HepG2 (cell line): Measurements from ENCODE around the gene WDR54. TPM values are rescaled to one million over a fixed set of nuclear protein-coding genes. Genes with fewer than 3 reads are reported as not detected.

Source experiments
- BCL6 ChIP-seq: IDR thresholded peaks from 2 replicates; pipeline ENCODE4 v1.6.1; 2016; ENCODE audit warnings: missing genetic modification reagents, missing compliant biosample characterization
- HCFC1 ChIP-seq: fragments of 150-350 bp; IDR thresholded peaks from 2 replicates; pipeline ENCODE4 v1.6.1; 2014; ENCODE audit warnings: low read depth, low read length
- JUN ChIP-seq: sonication (generic); formaldehyde crosslinking; IDR thresholded peaks from 2 replicates; pipeline ENCODE4 v1.4.0; 2020; ENCODE audit warnings: mild to moderate bottlenecking, missing genetic modification reagents
- MTA1 ChIP-seq: sonication (generic); formaldehyde crosslinking; IDR thresholded peaks from 2 replicates; pipeline ENCODE4 v1.4.0; 2020; ENCODE audit warnings: missing genetic modification reagents, mild to moderate bottlenecking, borderline replicate concordance
- PTBP1 ChIP-seq: fragments of 200-400 bp; formaldehyde crosslinking; IDR thresholded peaks from 2 replicates; pipeline ENCODE4 v1.6.1; 2018; ENCODE audit warnings: low read length, low read depth; ENCODE audit not compliant: poor library complexity, severe bottlenecking
- RCOR2 ChIP-seq: IDR thresholded peaks from 2 replicates; pipeline ENCODE4 v1.6.1; 2016; ENCODE audit warnings: missing biosample characterization, missing genetic modification reagents
- ZNF225 ChIP-seq: sonication (generic); formaldehyde crosslinking; IDR thresholded peaks from 2 replicates; pipeline ENCODE4 v1.4.0; 2020; ENCODE audit warnings: mild to moderate bottlenecking, missing genetic modification reagents
- ZNF234 ChIP-seq: sonication (generic); formaldehyde crosslinking; conservative IDR thresholded peaks from 2 replicates; pipeline ENCODE4 v1.5.1; 2020; ENCODE audit warnings: mild to moderate bottlenecking, missing genetic modification reagents
- ZNF30 ChIP-seq: sonication (generic); formaldehyde crosslinking; IDR thresholded peaks from 2 replicates; pipeline ENCODE4 v1.5.0; 2020; ENCODE audit warnings: mild to moderate bottlenecking, missing genetic modification reagents
- ZNF484 ChIP-seq: sonication (generic); formaldehyde crosslinking; IDR thresholded peaks from 2 replicates; pipeline ENCODE4 v1.5.1; 2020; ENCODE audit warnings: mild to moderate bottlenecking, low read depth, missing genetic modification reagents, borderline replicate concordance
- ZNF556 ChIP-seq: sonication (generic); formaldehyde crosslinking; IDR thresholded peaks from 2 replicates; pipeline ENCODE4 v1.4.0; 2020; ENCODE audit warnings: mild to moderate bottlenecking, missing genetic modification reagents, borderline replicate concordance
- ZNF773 ChIP-seq: sonication (generic); formaldehyde crosslinking; IDR thresholded peaks from 2 replicates; pipeline ENCODE4 v1.4.0; 2020; ENCODE audit warnings: missing genetic modification reagents, borderline replicate concordance
- ZNF839 ChIP-seq: sonication (generic); formaldehyde crosslinking; IDR thresholded peaks from 2 replicates; pipeline ENCODE4 v1.4.0; 2020; ENCODE audit warnings: missing genetic modification reagents, mild to moderate bottlenecking, borderline replicate concordance
- polyA plus RNA-seq, 8 experiments: library from polyadenylated mRNA; depleted of rRNA in 3 of 8; stranded (reverse) in 7 of 8; unstranded in 1 of 8; fragments of >200 nt; fragmentation: Illumina TruSeq in 4 of 8; extraction: Trizol in 4 of 8; gene quantifications; 2 replicates each; pipeline versions ENCODE4 v1.2.1 to v1.2.3, GENCODE V29; 2011 to 2016; ENCODE audit warnings: low read depth in 4 of 8, missing spikeins in 1 of 8, mixed read lengths in 1 of 8; ENCODE audit not compliant: insufficient read depth in 1 of 8
- total RNA-seq, 5 experiments: library from RNA; depleted of rRNA; stranded (reverse); fragments of >200 nt; fragmentation: Illumina TruSeq; extraction: Trizol; gene quantifications; 2 replicates each; pipeline ENCODE4 v1.2.3, GENCODE V29; 2016; ENCODE audit warnings: low read depth in 1 of 5
- TF ChIP-seq, protein P1 (sequence below): IDR thresholded peaks from 2 replicates; pipeline ENCODE4 v1.6.1; 2016; ENCODE audit warnings: missing compliant biosample characterization, missing genetic modification reagents, borderline replicate concordance
- TF ChIP-seq, protein P2 (sequence below), 2 experiments: sonication (generic) in 1 of 2; formaldehyde crosslinking in 1 of 2; IDR thresholded peaks; 2 replicates each; pipeline versions ENCODE4 v1.5.1 to v1.6.1; 2011 to 2020; ENCODE audit warnings: borderline replicate concordance in 1 of 2, low read depth in 1 of 2, low read length in 1 of 2, mild to moderate bottlenecking in 1 of 2, missing genetic modification reagents in 1 of 2, moderate library complexity in 1 of 2
- TF ChIP-seq, protein P3 (sequence below): sonication (generic); formaldehyde crosslinking; IDR thresholded peaks from 2 replicates; pipeline ENCODE4 v1.4.0; 2020; ENCODE audit warnings: missing genetic modification reagents

Gene WDR54
- total and polyA plus RNA-seq, 2 of the 13 experiments (the other 11 are each of a cell fraction or from before 2014, with no cell fraction given): 2.0 to 17.3 TPM

DNA sequence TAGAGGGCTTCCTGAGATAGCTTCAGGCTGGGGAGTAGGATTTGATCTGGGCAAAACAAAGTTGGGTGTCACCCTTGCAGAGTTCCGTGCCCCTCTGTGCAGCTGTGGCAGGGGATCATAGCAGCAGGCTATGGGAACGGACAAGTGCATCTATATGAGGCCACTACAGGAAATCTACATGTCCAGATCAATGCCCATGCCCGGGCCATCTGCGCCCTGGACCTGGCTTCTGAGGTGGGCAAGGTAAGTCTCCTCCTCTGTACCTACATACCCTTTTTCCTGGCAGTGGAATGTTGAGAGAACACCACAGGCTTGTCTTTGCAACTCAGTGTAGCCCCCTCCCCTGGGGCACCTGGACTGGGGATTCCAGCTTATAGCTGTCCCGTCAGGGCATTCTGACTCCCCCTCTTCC lies 3.5 kb downstream of the WDR54 start (continued):
- TF ChIP-seq, protein P1, sequence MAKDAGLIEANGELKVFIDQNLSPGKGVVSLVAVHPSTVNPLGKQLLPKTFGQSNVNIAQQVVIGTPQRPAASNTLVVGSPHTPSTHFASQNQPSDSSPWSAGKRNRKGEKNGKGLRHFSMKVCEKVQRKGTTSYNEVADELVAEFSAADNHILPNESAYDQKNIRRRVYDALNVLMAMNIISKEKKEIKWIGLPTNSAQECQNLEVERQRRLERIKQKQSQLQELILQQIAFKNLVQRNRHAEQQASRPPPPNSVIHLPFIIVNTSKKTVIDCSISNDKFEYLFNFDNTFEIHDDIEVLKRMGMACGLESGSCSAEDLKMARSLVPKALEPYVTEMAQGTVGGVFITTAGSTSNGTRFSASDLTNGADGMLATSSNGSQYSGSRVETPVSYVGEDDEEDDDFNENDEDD (CRISPR knock-in tag): no peak
- TF ChIP-seq ZNF556: no peak
- TF ChIP-seq, protein P2, sequence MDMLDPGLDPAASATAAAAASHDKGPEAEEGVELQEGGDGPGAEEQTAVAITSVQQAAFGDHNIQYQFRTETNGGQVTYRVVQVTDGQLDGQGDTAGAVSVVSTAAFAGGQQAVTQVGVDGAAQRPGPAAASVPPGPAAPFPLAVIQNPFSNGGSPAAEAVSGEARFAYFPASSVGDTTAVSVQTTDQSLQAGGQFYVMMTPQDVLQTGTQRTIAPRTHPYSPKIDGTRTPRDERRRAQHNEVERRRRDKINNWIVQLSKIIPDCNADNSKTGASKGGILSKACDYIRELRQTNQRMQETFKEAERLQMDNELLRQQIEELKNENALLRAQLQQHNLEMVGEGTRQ (IDR thresholded peaks at IDR 0.05; ENCODE audit: low read depth, low read length): no peak
- TF ChIP-seq, protein P2 (CRISPR knock-in tag; IDR thresholded peaks at IDR 0.05; ENCODE audit: borderline replicate concordance): no peak
- no peak for TF ChIP-seq ZNF773
- TF ChIP-seq, protein P3, sequence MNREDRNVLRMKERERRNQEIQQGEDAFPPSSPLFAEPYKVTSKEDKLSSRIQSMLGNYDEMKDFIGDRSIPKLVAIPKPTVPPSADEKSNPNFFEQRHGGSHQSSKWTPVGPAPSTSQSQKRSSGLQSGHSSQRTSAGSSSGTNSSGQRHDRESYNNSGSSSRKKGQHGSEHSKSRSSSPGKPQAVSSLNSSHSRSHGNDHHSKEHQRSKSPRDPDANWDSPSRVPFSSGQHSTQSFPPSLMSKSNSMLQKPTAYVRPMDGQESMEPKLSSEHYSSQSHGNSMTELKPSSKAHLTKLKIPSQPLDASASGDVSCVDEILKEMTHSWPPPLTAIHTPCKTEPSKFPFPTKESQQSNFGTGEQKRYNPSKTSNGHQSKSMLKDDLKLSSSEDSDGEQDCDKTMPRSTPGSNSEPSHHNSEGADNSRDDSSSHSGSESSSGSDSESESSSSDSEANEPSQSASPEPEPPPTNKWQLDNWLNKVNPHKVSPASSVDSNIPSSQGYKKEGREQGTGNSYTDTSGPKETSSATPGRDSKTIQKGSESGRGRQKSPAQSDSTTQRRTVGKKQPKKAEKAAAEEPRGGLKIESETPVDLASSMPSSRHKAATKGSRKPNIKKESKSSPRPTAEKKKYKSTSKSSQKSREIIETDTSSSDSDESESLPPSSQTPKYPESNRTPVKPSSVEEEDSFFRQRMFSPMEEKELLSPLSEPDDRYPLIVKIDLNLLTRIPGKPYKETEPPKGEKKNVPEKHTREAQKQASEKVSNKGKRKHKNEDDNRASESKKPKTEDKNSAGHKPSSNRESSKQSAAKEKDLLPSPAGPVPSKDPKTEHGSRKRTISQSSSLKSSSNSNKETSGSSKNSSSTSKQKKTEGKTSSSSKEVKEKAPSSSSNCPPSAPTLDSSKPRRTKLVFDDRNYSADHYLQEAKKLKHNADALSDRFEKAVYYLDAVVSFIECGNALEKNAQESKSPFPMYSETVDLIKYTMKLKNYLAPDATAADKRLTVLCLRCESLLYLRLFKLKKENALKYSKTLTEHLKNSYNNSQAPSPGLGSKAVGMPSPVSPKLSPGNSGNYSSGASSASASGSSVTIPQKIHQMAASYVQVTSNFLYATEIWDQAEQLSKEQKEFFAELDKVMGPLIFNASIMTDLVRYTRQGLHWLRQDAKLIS (CRISPR knock-in tag): no peak
- TF ChIP-seq RCOR2 (CRISPR knock-in tag): no peak
- no peak for TF ChIP-seq HCFC1
- TF ChIP-seq ZNF30 (CRISPR knock-in tag): no peak
- no peak; the same call in 1 of the 2 replicates for TF ChIP-seq MTA1 (CRISPR knock-in tag)
- TF ChIP-seq ZNF484 (CRISPR knock-in tag): no peak
- TF ChIP-seq PTBP1: no peak
- no peak for TF ChIP-seq ZNF234
- no peak for TF ChIP-seq ZNF839 (CRISPR knock-in tag)
- no peak for TF ChIP-seq JUN
- TF ChIP-seq ZNF225: no peak
- no peak for TF ChIP-seq BCL6 (CRISPR knock-in tag)
